SIG-M5 (cell line): ENCODE results near the gene SLC29A4.
"Not testable (repeated sequence)": the region's sequence is repeated elsewhere in the genome, so short reads cannot be mapped to it uniquely, and the experiment has no call there.

Experiments
- DNase-seq: peaks from one replicate; lab custom pipeline; 2025; lab: John Stamatoyannopoulos, UW

Gene SLC29A4

GRCh38 chr7:5282543-5283316, at the start of gene SLC29A4:
TSS of gene SLC29A4 (plus strand) at chr7:5282943. CDS start at chr7:5287817, 4,874 bp downstream.
- no peak for DNase-seq

- DNase-seq, result no peak
Observed at GRCh38 chr7:5234852-5235831, 47.6 kb upstream of the SLC29A4 start.

GRCh38 chr7:5237286-5237685, 45.5 kb upstream of the SLC29A4 start:
- DNase-seq, result no peak

GRCh38 chr7:5238500-5238899, 44.2 kb upstream of the SLC29A4 start:
- DNase-seq, result no peak

GRCh38 chr7:5243261-5243660, 39.5 kb upstream of the SLC29A4 start:
- no peak for DNase-seq

- DNase-seq, result no peak
Observed at GRCh38 chr7:5248201-5248885, 34.4 kb upstream of the SLC29A4 start.

GRCh38 chr7:5250787-5251186, 32.0 kb upstream of the SLC29A4 start:
- not testable (repeated sequence) for DNase-seq

- DNase-seq, result not testable (repeated sequence)
Observed at GRCh38 chr7:5253529-5253928, 29.2 kb upstream of the SLC29A4 start.

- DNase-seq, result not testable (repeated sequence)
Observed at GRCh38 chr7:5254371-5254770, 28.4 kb upstream of the SLC29A4 start.

GRCh38 chr7:5255832-5256231, 26.9 kb upstream of the SLC29A4 start:
- no peak for DNase-seq

- not testable (repeated sequence) for DNase-seq
Observed at GRCh38 chr7:5260530-5261068, 22.1 kb upstream of the SLC29A4 start.

GRCh38 chr7:5263066-5263465, 19.7 kb upstream of the SLC29A4 start:
- not testable (repeated sequence) for DNase-seq

- no peak for DNase-seq
Observed at GRCh38 chr7:5265320-5266190, 17.2 kb upstream of the SLC29A4 start.

- no peak for DNase-seq
Observed at GRCh38 chr7:5266191-5267028, 16.3 kb upstream of the SLC29A4 start.

- not testable (repeated sequence) for DNase-seq
Observed at GRCh38 chr7:5267829-5268228, 14.9 kb upstream of the SLC29A4 start.

- not testable (repeated sequence) for DNase-seq
Observed at GRCh38 chr7:5269992-5270657, 12.6 kb upstream of the SLC29A4 start.

GRCh38 chr7:5270788-5271187, 12.0 kb upstream of the SLC29A4 start:
- DNase-seq, result no peak

GRCh38 chr7:5273831-5274405, 8.8 kb upstream of the SLC29A4 start:
- not testable (repeated sequence) for DNase-seq

- no peak for DNase-seq
Observed at GRCh38 chr7:5274441-5274840, 8.3 kb upstream of the SLC29A4 start.
